Measurements from ENCODE around the gene EYS.

DNA sequence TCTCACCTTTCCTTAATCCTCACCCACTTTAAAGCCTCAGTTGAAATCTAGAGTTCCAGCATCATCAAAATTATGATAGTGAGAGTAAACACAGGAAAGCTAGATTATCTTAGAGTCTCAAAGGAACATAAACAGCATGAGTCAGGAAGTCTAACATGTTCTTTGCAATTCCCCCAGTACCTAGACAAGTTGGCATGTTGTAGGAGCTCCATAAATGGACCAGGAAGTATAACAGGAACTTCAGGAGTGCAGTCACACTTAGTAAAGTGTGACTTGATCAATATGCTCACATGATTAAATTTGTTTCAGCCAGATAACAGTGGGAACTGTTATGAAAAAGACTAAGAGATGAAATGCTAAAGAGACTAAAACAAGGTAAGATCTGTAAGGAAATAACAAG lies 834.4 kb downstream of the EYS start:
- TF ChIP-seq POLR2A (IDR thresholded peaks at IDR 0.05) (no peak), POLR2AphosphoS5 (IDR thresholded peaks at IDR 0.05) (no peak)
- TF ChIP-seq, protein P1, sequence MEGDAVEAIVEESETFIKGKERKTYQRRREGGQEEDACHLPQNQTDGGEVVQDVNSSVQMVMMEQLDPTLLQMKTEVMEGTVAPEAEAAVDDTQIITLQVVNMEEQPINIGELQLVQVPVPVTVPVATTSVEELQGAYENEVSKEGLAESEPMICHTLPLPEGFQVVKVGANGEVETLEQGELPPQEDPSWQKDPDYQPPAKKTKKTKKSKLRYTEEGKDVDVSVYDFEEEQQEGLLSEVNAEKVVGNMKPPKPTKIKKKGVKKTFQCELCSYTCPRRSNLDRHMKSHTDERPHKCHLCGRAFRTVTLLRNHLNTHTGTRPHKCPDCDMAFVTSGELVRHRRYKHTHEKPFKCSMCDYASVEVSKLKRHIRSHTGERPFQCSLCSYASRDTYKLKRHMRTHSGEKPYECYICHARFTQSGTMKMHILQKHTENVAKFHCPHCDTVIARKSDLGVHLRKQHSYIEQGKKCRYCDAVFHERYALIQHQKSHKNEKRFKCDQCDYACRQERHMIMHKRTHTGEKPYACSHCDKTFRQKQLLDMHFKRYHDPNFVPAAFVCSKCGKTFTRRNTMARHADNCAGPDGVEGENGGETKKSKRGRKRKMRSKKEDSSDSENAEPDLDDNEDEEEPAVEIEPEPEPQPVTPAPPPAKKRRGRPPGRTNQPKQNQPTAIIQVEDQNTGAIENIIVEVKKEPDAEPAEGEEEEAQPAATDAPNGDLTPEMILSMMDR (IDR thresholded peaks at IDR 0.05): no peak

All from breast epithelium (tissue), 3 donors.